ENCODE measurements around the gene KRT33B.

KRT33B gene

DNA sequence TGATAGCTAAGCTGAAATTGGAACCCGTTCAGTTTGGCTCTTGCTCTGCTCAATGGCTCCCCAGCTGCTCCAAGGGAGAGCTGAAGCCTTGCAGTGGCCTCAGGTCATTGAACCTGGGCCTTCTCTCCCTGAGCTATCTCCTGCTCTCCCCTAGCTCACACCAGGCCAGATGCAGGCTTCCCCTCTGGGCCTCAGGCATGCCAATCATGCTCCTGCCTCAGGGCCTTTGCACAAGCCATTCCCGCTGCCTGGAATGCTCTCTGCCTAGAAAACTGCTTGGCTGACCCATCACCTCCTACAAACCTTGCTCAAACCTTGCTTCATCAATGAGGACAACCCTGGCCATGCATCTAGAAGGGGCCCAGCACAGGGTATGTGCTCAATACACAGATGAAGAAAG, 37.4 kb downstream of the KRT33B start:
- Histone ChIP-seq H3K23ac (ENCODE audit: low read length) (no peak overlapping the region), H2AK5ac (ENCODE audit: low read length) (no peak overlapping the region), H3K27me3 (ENCODE audit: insufficient read depth, low read length, poor library complexity) (no peaks in the 10 kb centered on the region), H3K36me3 (ENCODE audit: control insufficient read depth, insufficient read depth, low read length) (no peaks in the 10 kb centered on the region), H3K4me3 (ENCODE audit: low read length) (no peak overlapping the region), H2BK5ac (ENCODE audit: low read length) (no peak overlapping the region), H3K56ac (ENCODE audit: low read length) (no peak overlapping the region), H3K4me1 (ENCODE audit: control insufficient read depth, low read depth, low read length) (peaks cover 2% of the 10 kb centered on the region), H3K9ac (ENCODE audit: low read length) (no peak overlapping the region), H3K27ac (ENCODE audit: low read depth, low read length) (no peak overlapping the region), H3K18ac (ENCODE audit: low read length) (no peak overlapping the region), H4K8ac (ENCODE audit: low read depth, low read length) (no peak overlapping the region), H4K5ac (ENCODE audit: low read length) (no peak overlapping the region), H3K4ac (ENCODE audit: low read depth, low read length) (no peak overlapping the region), H3K79me1 (ENCODE audit: low read length) (no peaks in the 10 kb centered on the region), H3K4me2 (ENCODE audit: low read length) (no peak overlapping the region), H2BK120ac (ENCODE audit: low read depth, low read length) (no peak overlapping the region), H2BK15ac (replicated peaks; ENCODE audit: low read depth) (no peak overlapping the region), H3K79me2 (ENCODE audit: control insufficient read depth, insufficient read depth, low read length) (no peaks in the 10 kb centered on the region)
- WGBS (ENCODE audit: extremely low coverage, insufficient coverage, low lambda C conversion rate): no CpG with 5 or more reads among the region's 2 CpGs
- no peak for DNase-seq

DNA sequence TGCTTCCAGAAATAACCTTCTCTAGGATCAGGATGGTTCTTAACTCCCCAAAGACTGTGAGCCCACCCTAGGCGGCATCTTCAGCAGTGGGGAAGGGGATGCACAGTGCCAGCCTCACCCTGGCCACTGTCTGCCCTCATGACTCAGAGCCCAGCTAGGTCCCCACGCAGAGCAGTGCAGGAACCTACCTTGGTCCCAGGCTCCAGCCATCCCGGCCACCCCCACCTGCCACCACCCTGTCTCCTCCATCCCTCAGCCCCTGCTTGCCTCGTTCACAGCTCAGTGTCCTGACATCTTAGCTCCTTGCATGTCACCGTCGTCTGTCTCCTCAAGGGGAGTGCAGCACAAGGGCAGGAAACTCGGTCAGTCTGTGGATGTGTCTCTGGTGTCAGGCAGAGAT, 38.0 kb downstream of the KRT33B start:
- H4K8ac ChIP-seq (ENCODE audit: low read depth, low read length): no peak overlapping the region
- no peak overlapping the region for H3K4me3 ChIP-seq (ENCODE audit: low read length)
- no peak overlapping the region for H4K5ac ChIP-seq (ENCODE audit: low read length)
- no peak overlapping the region for H3K18ac ChIP-seq (ENCODE audit: low read length)
- H3K4ac ChIP-seq (ENCODE audit: low read depth, low read length): no peak overlapping the region
- no CpG with 5 or more reads among the region's 7 CpGs for WGBS (ENCODE audit: extremely low coverage, insufficient coverage, low lambda C conversion rate)
- no peak overlapping the region for H2BK15ac ChIP-seq (replicated peaks; ENCODE audit: low read depth)
- H3K23ac ChIP-seq (ENCODE audit: low read length): no peak overlapping the region
- H3K79me2 ChIP-seq (ENCODE audit: control insufficient read depth, insufficient read depth, low read length): no peaks in the 10 kb centered on the region
- no peak overlapping the region for H3K56ac ChIP-seq (ENCODE audit: low read length)
- H3K9ac ChIP-seq (ENCODE audit: low read length): no peak overlapping the region
- H3K27ac ChIP-seq (ENCODE audit: low read depth, low read length): no peak overlapping the region
- H2BK120ac ChIP-seq (ENCODE audit: low read depth, low read length): no peak overlapping the region
- no peak overlapping the region for H2AK5ac ChIP-seq (ENCODE audit: low read length)
- H3K79me1 ChIP-seq (ENCODE audit: low read length): no peaks in the 10 kb centered on the region
- no peak overlapping the region for H3K4me2 ChIP-seq (ENCODE audit: low read length)
- H3K4me1 ChIP-seq (ENCODE audit: control insufficient read depth, low read depth, low read length): peaks cover 2% of the 10 kb centered on the region
- H3K36me3 ChIP-seq (ENCODE audit: control insufficient read depth, insufficient read depth, low read length): no peaks in the 10 kb centered on the region
- no peak for DNase-seq
- no peaks in the 10 kb centered on the region for H3K27me3 ChIP-seq (ENCODE audit: insufficient read depth, low read length, poor library complexity)
- H2BK5ac ChIP-seq (ENCODE audit: low read length): no peak overlapping the region

DNA sequence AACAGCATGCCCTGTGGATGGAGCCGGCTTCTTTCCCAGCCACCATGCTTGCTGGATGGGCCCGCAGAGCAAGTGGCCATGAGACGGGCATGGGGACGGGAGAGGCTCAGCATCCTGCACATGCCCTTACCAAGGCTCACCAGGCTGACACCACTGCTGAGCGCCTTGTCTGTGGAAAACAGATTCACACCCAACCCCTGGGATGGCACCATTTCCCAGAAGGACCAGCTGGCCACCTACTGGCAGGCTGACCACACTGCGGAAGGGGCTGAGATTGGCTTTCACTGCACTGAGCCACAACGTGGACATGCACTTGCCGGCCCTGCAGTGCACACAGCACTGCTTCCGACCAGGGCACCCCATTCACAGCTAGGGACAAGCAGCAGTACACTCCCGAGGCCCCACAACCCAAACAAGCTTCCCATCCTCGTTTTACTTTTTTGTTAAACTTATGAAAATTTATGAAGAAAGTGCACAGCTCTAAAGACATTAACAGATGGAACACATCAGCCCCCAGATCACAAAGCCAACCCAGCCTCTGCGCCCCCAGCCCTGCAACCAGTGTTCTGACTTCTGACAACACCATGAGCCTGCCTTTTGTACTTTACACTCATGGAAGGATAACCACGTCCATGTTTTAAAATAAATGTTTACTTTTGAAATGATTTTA, 40.2 kb downstream of the KRT33B start:
- Histone ChIP-seq H3K79me1 (ENCODE audit: low read length) (no peaks in the 10 kb centered on the region), H3K27me3 (ENCODE audit: insufficient read depth, low read length, poor library complexity) (no peaks in the 10 kb centered on the region), H3K4me2 (ENCODE audit: low read length) (no peak overlapping the region), H4K8ac (ENCODE audit: low read depth, low read length) (no peak overlapping the region), H2BK15ac (replicated peaks; ENCODE audit: low read depth) (no peak overlapping the region), H2BK120ac (ENCODE audit: low read depth, low read length) (no peak overlapping the region), H2AK5ac (ENCODE audit: low read length) (no peak overlapping the region), H3K79me2 (ENCODE audit: control insufficient read depth, insufficient read depth, low read length) (no peaks in the 10 kb centered on the region), H3K36me3 (ENCODE audit: control insufficient read depth, insufficient read depth, low read length) (no peaks in the 10 kb centered on the region), H3K4ac (ENCODE audit: low read depth, low read length) (no peak overlapping the region), H3K23ac (ENCODE audit: low read length) (no peak overlapping the region), H3K4me3 (ENCODE audit: low read length) (no peak overlapping the region), H3K27ac (ENCODE audit: low read depth, low read length) (no peak overlapping the region), H4K5ac (ENCODE audit: low read length) (no peak overlapping the region), H3K18ac (ENCODE audit: low read length) (no peak overlapping the region), H2BK5ac (ENCODE audit: low read length) (no peak overlapping the region), H3K9ac (ENCODE audit: low read length) (no peak overlapping the region), H3K56ac (ENCODE audit: low read length) (no peak overlapping the region), H3K4me1 (ENCODE audit: control insufficient read depth, low read depth, low read length) (peaks cover 2% of the 10 kb centered on the region)
- WGBS (ENCODE audit: extremely low coverage, insufficient coverage, low lambda C conversion rate): no CpG with 5 or more reads among the region's 13 CpGs
- peak; percentile 62 for DNase-seq

DNA sequence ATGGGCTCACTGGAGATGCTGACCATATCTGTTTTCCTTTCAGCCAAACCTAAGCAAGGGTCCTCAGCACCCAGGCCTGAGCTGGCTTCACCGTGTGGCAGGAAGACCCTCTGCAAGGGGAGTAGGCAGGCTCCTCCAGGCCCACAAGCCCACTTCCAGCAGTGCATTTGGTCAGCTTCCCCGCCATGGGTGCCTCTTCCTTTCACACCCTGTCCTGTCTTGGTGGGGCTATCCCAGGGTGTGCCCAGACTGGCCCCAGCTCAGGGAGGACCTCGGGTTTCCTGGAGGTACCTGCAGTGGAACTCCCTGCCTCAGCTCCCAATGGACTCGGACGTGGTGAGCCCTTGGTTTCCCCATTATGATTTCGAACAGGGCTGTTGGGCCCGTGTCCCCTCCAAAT, 41.4 kb downstream of the KRT33B start:
- Histone ChIP-seq H3K27me3 (ENCODE audit: insufficient read depth, low read length, poor library complexity) (no peaks in the 10 kb centered on the region), H4K5ac (ENCODE audit: low read length) (no peak overlapping the region), H3K56ac (ENCODE audit: low read length) (no peak overlapping the region), H3K18ac (ENCODE audit: low read length) (no peak overlapping the region), H3K36me3 (ENCODE audit: control insufficient read depth, insufficient read depth, low read length) (no peaks in the 10 kb centered on the region), H2BK120ac (ENCODE audit: low read depth, low read length) (no peak overlapping the region), H2BK5ac (ENCODE audit: low read length) (no peak overlapping the region), H4K8ac (ENCODE audit: low read depth, low read length) (no peak overlapping the region), H3K79me1 (ENCODE audit: low read length) (no peaks in the 10 kb centered on the region), H2AK5ac (ENCODE audit: low read length) (no peak overlapping the region), H3K4me1 (ENCODE audit: control insufficient read depth, low read depth, low read length) (no peaks in the 10 kb centered on the region), H2BK15ac (replicated peaks; ENCODE audit: low read depth) (no peak overlapping the region), H3K79me2 (ENCODE audit: control insufficient read depth, insufficient read depth, low read length) (no peaks in the 10 kb centered on the region), H3K4me2 (ENCODE audit: low read length) (no peak overlapping the region), H3K9ac (ENCODE audit: low read length) (no peak overlapping the region), H3K27ac (ENCODE audit: low read depth, low read length) (no peak overlapping the region), H3K23ac (ENCODE audit: low read length) (no peak overlapping the region), H3K4me3 (ENCODE audit: low read length) (no peak overlapping the region), H3K4ac (ENCODE audit: low read depth, low read length) (no peak overlapping the region)
- no peak for DNase-seq
- no CpG with 5 or more reads among the region's 7 CpGs for WGBS (ENCODE audit: extremely low coverage, insufficient coverage, low lambda C conversion rate)

DNA sequence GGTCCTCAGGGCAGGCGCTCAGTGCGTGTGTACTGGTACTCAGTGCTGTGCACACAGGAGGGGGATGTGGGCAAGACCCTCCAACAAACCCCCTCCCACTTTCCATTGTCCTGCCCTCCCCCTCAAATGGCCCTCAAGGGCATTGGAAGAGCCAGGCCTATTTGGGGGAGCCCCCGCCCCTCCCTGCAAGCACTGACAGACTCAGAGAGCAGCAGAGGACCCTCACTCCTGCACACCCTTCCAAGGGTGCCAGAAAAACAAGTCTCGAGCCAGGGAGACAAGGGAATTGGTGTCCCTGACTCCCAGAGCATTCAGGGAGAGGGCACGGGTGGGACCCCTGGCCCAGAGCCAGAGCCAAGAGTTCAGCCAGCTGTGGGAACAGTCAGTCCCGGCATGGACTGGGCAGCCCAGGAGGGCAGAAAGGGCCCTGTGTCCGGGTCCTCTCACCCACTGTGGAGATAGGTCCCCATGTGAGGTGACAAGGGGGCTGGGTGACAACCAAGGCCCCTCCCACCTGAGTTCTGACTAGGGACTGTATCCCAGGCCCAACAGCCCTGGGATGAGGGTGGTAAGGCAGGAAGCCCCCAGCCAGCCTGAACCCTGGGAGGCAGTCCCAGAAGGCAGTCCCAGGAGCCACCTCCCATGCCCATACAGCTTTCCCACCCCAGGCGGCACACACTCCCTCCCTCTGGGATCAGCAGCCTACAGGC, 42.0 kb downstream of the KRT33B start:
- Histone ChIP-seq H3K56ac (ENCODE audit: low read length) (no peak overlapping the region), H2BK5ac (ENCODE audit: low read length) (no peak overlapping the region), H3K4me1 (ENCODE audit: control insufficient read depth, low read depth, low read length) (no peaks in the 10 kb centered on the region), H3K27me3 (ENCODE audit: insufficient read depth, low read length, poor library complexity) (no peaks in the 10 kb centered on the region), H4K5ac (ENCODE audit: low read length) (no peak overlapping the region), H3K36me3 (ENCODE audit: control insufficient read depth, insufficient read depth, low read length) (no peaks in the 10 kb centered on the region), H3K4me2 (ENCODE audit: low read length) (no peak overlapping the region), H3K9ac (ENCODE audit: low read length) (no peak overlapping the region), H3K79me1 (ENCODE audit: low read length) (no peaks in the 10 kb centered on the region), H2BK15ac (replicated peaks; ENCODE audit: low read depth) (no peak overlapping the region), H3K4me3 (ENCODE audit: low read length) (no peak overlapping the region), H3K79me2 (ENCODE audit: control insufficient read depth, insufficient read depth, low read length) (no peaks in the 10 kb centered on the region), H3K27ac (ENCODE audit: low read depth, low read length) (no peak overlapping the region), H2AK5ac (ENCODE audit: low read length) (no peak overlapping the region), H3K18ac (ENCODE audit: low read length) (no peak overlapping the region), H3K23ac (ENCODE audit: low read length) (no peak overlapping the region), H4K8ac (ENCODE audit: low read depth, low read length) (no peak overlapping the region), H3K4ac (ENCODE audit: low read depth, low read length) (no peak overlapping the region), H2BK120ac (ENCODE audit: low read depth, low read length) (no peak overlapping the region)
- DNase-seq: no peak
- no CpG with 5 or more reads among the region's 8 CpGs for WGBS (ENCODE audit: extremely low coverage, insufficient coverage, low lambda C conversion rate)
